Glutamatergic neuron (in vitro differentiated cells): ENCODE measurements around the gene GALNT3. TPM values are rescaled to one million over a fixed set of nuclear protein-coding genes. Genes with fewer than 3 reads are reported as not detected.

Experiments used
- DNase-seq: peaks from one replicate; pipeline ENCODE4 v3.0.0; 2022
- H3K27ac Mint-ChIP-seq: one replicate; pipeline ENCODE4 v1.8.0; 2020; ENCODE audit warnings: mild to moderate bottlenecking, mixed read lengths, inconsistent platforms; ENCODE audit not compliant: unreplicated experiment
- H3K27me3 Mint-ChIP-seq: one replicate; pipeline ENCODE4 v1.8.0; 2020; ENCODE audit warnings: mild to moderate bottlenecking, moderate library complexity, mixed read lengths, inconsistent platforms; ENCODE audit not compliant: unreplicated experiment
- H3K36me3 Mint-ChIP-seq: one replicate; pipeline ENCODE4 v1.8.0; 2020; ENCODE audit warnings: mild to moderate bottlenecking, mixed read lengths, inconsistent platforms; ENCODE audit not compliant: unreplicated experiment
- H3K4me1 Mint-ChIP-seq: one replicate; pipeline ENCODE4 v1.8.0; 2020; ENCODE audit warnings: mild to moderate bottlenecking, low read depth, mixed read lengths, inconsistent platforms; ENCODE audit not compliant: unreplicated experiment
- H3K4me3 Mint-ChIP-seq: one replicate; pipeline ENCODE4 v1.8.0; 2020; ENCODE audit warnings: mild to moderate bottlenecking, mixed read lengths, inconsistent platforms; ENCODE audit not compliant: unreplicated experiment
- H3K9me3 Mint-ChIP-seq: one replicate; pipeline ENCODE4 v1.8.0; 2020; ENCODE audit warnings: mild to moderate bottlenecking, moderate library complexity, mixed read lengths, inconsistent platforms; ENCODE audit not compliant: unreplicated experiment
- CTCF ChIP-seq: fragments of 200-600 bp; sonication (generic); IDR thresholded peaks from one replicate; pipeline ENCODE4 v1.5.0; 2021; ENCODE audit not compliant: partially characterized antibody, unreplicated experiment
- long read RNA-seq: library from polyadenylated mRNA; unstranded; transcript quantifications from one replicate; pipeline ENCODE4 v2.0.0, GENCODE V29; 2020; ENCODE audit not compliant: unreplicated experiment
- total RNA-seq: library from RNA; stranded (reverse); fragmentation: NEBNext Ultra II Directional; extraction: Animal tissue kit (Norgen Biotek cat#: 25700); gene quantifications from one replicate; pipeline ENCODE4 v1.2.1, GENCODE V29; 2021; ENCODE audit not compliant: unreplicated experiment

Gene GALNT3
- total RNA-seq: 1.3 TPM
- long read RNA-seq: 0 reads

DNA sequence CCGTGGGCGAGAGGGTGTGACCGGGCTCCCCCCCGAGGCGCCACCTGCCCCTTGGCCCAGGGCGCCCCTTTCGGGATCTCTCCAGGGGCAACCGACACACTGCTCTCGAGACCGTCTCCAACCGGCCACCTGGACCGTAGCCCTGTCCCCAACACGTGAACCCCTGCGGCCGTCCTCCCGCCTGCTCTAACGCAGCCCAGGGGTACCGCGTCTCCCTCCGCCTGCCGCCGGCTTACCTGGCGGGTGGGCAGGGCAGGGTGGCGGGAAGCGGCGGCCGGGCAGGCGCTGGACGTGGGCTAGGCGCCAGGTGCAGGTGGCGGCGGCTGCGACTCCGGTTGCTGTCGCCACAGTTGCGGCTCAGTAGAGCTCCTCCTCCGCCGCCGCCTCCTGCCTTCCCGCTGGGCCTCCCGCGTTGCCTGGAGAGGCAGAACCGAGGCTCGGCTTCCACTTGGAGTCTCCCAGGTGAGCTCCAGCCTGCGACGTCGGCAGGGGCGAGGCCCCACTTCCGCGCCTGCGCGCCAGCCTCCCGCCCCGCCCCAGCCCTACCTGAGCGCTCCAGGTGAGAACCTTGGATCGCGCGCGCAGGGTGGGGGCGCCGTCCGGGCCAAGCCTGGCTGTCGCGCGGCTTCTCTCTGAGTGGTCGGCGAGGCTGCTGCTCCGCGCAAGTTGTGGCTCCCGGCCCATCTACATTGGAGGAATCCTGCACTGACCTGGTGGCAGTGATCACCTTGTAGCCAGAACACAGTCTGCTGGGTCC, at the start of gene GALNT3:
Gene GALNT3, minus strand, starts transcription at position 469 of the 757 bp plus-strand sequence. CDS start 23,547 bp downstream, outside the sequence.
- DNase-seq: peak; percentile 62
- no peaks in the 10 kb centered on the region for H3K36me3 Mint-ChIP-seq
- H3K4me1 Mint-ChIP-seq: peaks cover 5% of the 10 kb centered on the region
- no peak for TF ChIP-seq CTCF
- H3K27me3 Mint-ChIP-seq: peaks cover 5% of the 10 kb centered on the region
- peak within 1 kb of the TSS; percentile 96 for H3K4me3 Mint-ChIP-seq
- H3K9me3 Mint-ChIP-seq: peaks cover 4% of the 10 kb centered on the region
- H3K27ac Mint-ChIP-seq: no peak within 1 kb of the TSS

DNA sequence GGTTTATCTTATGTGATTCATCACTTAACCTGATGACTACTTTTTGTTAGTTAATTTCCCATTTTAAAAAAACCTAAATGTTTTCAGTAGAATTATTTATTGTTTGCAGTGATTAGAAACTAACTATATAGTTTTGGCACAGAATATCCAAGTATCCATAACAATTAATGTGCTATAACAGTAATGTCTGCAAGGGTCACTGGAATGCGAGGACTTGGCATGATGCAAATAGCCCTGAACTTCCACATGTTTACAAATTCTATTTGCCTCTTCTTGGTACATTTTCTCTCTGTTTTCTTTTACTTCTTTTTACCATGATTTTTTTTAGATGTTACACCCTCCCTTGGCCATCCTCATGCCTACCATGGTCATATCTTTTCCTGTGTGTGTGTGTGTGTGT, 49.3 kb upstream of the GALNT3 start:
- H3K4me3 Mint-ChIP-seq: no peak overlapping the region
- no peaks in the 10 kb centered on the region for H3K4me1 Mint-ChIP-seq
- no peaks in the 10 kb centered on the region for H3K9me3 Mint-ChIP-seq
- H3K36me3 Mint-ChIP-seq: no peaks in the 10 kb centered on the region
- H3K27me3 Mint-ChIP-seq: no peaks in the 10 kb centered on the region
- DNase-seq: no peak
- H3K27ac Mint-ChIP-seq: no peak overlapping the region
- TF ChIP-seq CTCF: no peak

DNA sequence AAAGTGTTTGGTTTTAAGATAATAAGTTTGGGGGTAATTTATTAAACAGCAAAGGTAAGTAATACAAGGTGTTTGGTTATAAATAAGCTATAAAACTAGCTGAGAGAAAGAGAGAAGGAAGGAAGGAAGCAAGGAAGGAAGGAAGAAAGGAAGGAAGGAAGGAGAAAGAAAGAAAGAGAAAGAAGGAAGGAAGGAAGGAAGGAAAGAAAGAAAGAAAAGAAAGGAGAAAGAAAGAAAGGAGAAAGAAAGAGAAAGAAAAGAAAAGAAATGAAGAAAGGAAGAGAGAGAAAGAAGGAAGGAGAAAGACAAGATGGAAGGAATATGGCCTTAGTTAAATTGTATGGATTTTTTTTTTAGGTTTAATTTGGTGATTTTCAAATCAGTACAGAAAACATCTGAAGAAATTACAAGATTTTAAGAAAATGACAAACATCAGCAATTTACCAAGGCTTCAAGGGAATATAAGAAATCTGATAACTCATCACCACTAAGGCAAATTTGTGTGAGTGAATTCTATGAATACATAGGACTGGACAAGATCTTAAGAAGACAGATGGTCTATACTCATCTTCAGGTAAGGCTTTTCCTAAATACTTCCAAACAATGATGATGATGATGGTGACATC, 46.4 kb upstream of the GALNT3 start:
- no peaks in the 10 kb centered on the region for H3K4me1 Mint-ChIP-seq
- DNase-seq: no peak
- H3K4me3 Mint-ChIP-seq: no peak overlapping the region
- TF ChIP-seq CTCF: no peak
- no peak overlapping the region for H3K27ac Mint-ChIP-seq
- no peaks in the 10 kb centered on the region for H3K27me3 Mint-ChIP-seq
- no peaks in the 10 kb centered on the region for H3K36me3 Mint-ChIP-seq
- H3K9me3 Mint-ChIP-seq: peaks cover 1% of the 10 kb centered on the region

DNA sequence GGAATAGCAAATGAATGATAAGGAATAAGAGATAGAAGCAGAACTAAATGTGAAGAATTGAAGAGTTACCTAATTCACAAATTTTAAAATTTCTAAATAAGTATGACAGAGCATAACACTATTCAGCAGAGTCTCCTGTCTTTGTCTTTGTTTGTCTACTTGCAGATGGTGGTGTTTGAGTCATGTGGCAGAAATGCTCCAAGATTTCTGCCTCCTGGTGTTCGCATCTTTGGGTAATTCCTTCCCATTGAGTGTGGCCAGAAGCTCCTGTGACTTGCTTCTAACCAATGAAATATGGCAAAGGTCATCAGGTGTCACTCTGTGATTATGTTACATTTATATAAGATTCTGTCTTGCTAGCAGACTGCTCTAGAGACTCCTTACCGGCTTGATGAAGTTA, 45.6 kb upstream of the GALNT3 start:
- Mint-ChIP-seq H3K27me3 (no peaks in the 10 kb centered on the region), H3K9me3 (peaks cover 1% of the 10 kb centered on the region), H3K4me1 (no peaks in the 10 kb centered on the region), H3K27ac (no peak overlapping the region), H3K36me3 (no peaks in the 10 kb centered on the region), H3K4me3 (no peak overlapping the region)
- no peak for DNase-seq
- no peak for TF ChIP-seq CTCF

- no peaks in the 10 kb centered on the region for H3K4me1 Mint-ChIP-seq
- H3K27ac Mint-ChIP-seq: no peak overlapping the region
- peaks cover 1% of the 10 kb centered on the region for H3K9me3 Mint-ChIP-seq
- H3K4me3 Mint-ChIP-seq: no peak overlapping the region
- no peak for DNase-seq
- no peaks in the 10 kb centered on the region for H3K36me3 Mint-ChIP-seq
- no peaks in the 10 kb centered on the region for H3K27me3 Mint-ChIP-seq
- no peak for TF ChIP-seq CTCF
Observed at GRCh38 chr2:165837122-165837521, 43.1 kb upstream of the GALNT3 start.
